HG02973 (cell line): ENCODE measurements around the gene SOX10.

Experiments
- ATAC-seq: cut with Tn5 transposase; IDR thresholded peaks from one replicate; pipeline ENCODE4 v1.9.1; 2021; ENCODE audit warnings: moderate library complexity; ENCODE audit not compliant: unreplicated experiment

Gene SOX10

GRCh38 chr22:37983860-37984791 lies at the start of gene SOX10:
TSS of gene SOX10 (minus strand) at chr22:37984555. CDS start at chr22:37983784, 771 bp downstream.
- no peak for ATAC-seq

GRCh38 chr22:38033522-38034277 lies 49.3 kb upstream of the SOX10 start:
- no peak for ATAC-seq

GRCh38 chr22:38032681-38033521 lies 48.5 kb upstream of the SOX10 start:
- ATAC-seq = no peak

- no peak for ATAC-seq
Measured at GRCh38 chr22:38031491-38031890, 47.1 kb upstream of the SOX10 start.

- no peak for ATAC-seq
Measured at GRCh38 chr22:38030311-38031133, 46.2 kb upstream of the SOX10 start.

- ATAC-seq = no peak
Measured at GRCh38 chr22:38029901-38030300, 45.5 kb upstream of the SOX10 start.

- no peak for ATAC-seq
Measured at GRCh38 chr22:38029370-38029769, 45.0 kb upstream of the SOX10 start.

- no peak for ATAC-seq
Measured at GRCh38 chr22:38028344-38029130, 44.2 kb upstream of the SOX10 start.

GRCh38 chr22:38027487-38027886 lies 43.1 kb upstream of the SOX10 start:
- ATAC-seq = no peak

- ATAC-seq = no peak
Measured at GRCh38 chr22:38026130-38027111, 42.1 kb upstream of the SOX10 start.

GRCh38 chr22:38025514-38025913 lies 41.2 kb upstream of the SOX10 start:
- no peak for ATAC-seq

GRCh38 chr22:38023045-38023444 lies 38.7 kb upstream of the SOX10 start:
- ATAC-seq = no peak

GRCh38 chr22:38021206-38021605 lies 36.9 kb upstream of the SOX10 start:
- ATAC-seq = no peak

- ATAC-seq = no peak
Measured at GRCh38 chr22:38018938-38019827, 34.8 kb upstream of the SOX10 start.

- ATAC-seq = no peak
Measured at GRCh38 chr22:38017939-38018885, 33.9 kb upstream of the SOX10 start.

GRCh38 chr22:38017272-38017920 lies 33.0 kb upstream of the SOX10 start:
- ATAC-seq = no peak
